Kidney (tissue), 14 donors: Measurements from ENCODE around the gene TRAPPC4. TPM values are rescaled to one million over a fixed set of nuclear protein-coding genes. Genes with fewer than 3 reads are reported as not detected.

ENCODE experiments used
- DNase-seq, 5 donors: peaks; one replicate each; pipeline ENCODE4 v3.0.0-alpha.2; 2013 to 2020
- FAIRE-seq: peaks from 2 replicates; lab custom pipeline; 2012; peaks lifted over from hg19 to GRCh38; lab: Jason Lieb, UNC
- H3K27ac ChIP-seq, 2 donors: one replicate each; pipeline ENCODE4 v1.7.0; 2013; ENCODE audit warnings: low read depth in 2 of 2, low read length in 2 of 2, inconsistent platforms in 1 of 2
- H3K27me3 ChIP-seq: one replicate; pipeline ENCODE4 v1.7.1; 2013; ENCODE audit warnings: low read length, inconsistent platforms; ENCODE audit not compliant: control insufficient read depth, insufficient read depth
- H3K36me3 ChIP-seq, 3 donors: one replicate each; pipeline versions ENCODE4 v1.7.0 to v1.7.1; 2013; ENCODE audit warnings: low read length in 3 of 3, control low read depth in 1 of 3, inconsistent platforms in 1 of 3; ENCODE audit not compliant: insufficient read depth in 3 of 3, control insufficient read depth in 2 of 3
- H3K4me1 ChIP-seq, 3 donors: one replicate each; pipeline versions ENCODE4 v1.7.0 to v1.7.1; 2013; ENCODE audit warnings: low read length in 3 of 3, inconsistent platforms in 1 of 3, low read depth in 1 of 3; ENCODE audit not compliant: control insufficient read depth in 2 of 3, insufficient read depth in 2 of 3
- H3K4me3 ChIP-seq, 3 donors: one replicate each; pipeline versions ENCODE4 v1.7.0 to v1.8.1; 2013; ENCODE audit warnings: low read length in 3 of 3, control low read depth in 1 of 3, inconsistent platforms in 1 of 3
- H3K9ac ChIP-seq, 3 donors: one replicate each; pipeline versions ENCODE4 v1.7.0 to v1.7.1; 2013; ENCODE audit warnings: low read length in 3 of 3, control low read depth in 1 of 3, inconsistent platforms in 1 of 3
- H3K9me3 ChIP-seq, 3 donors: one replicate each; pipeline versions ENCODE4 v1.7.0 to v1.7.1; 2013; ENCODE audit warnings: low read length in 3 of 3, control low read depth in 1 of 3, inconsistent platforms in 1 of 3; ENCODE audit not compliant: control insufficient read depth in 2 of 3, insufficient read depth in 1 of 3
- intact Hi-C: fragments of 100-400 bp; cut with DNase I; formaldehyde crosslinking; loops from one replicate; pipeline ENCODE4 v1.11.1; 2022
- polyA plus RNA-seq: library from polyadenylated mRNA; stranded (reverse); fragments of 350-450 nt; fragmentation: Illumina TruSeq; extraction: RNeasy Lipid Tissue Mini Kit (QIAGEN cat#74804); gene quantifications from one replicate; pipeline ENCODE4 v1.2.3, GENCODE V29; 2014; ENCODE audit warnings: low read depth, low replicate concordance; ENCODE audit not compliant: insufficient read depth
- total RNA-seq: library from RNA; stranded (reverse); fragmentation: NEBNext Ultra II Directional; extraction: Animal tissue kit (Norgen Biotek cat#: 25700); gene quantifications from one replicate; pipeline ENCODE4 v1.2.1, GENCODE V29; 2021
- TF ChIP-seq, protein P1 (sequence below): IDR thresholded peaks from 3 replicates; pipeline ENCODE4 v1.5.1; 2012; ENCODE audit warnings: mild to moderate bottlenecking, moderate library complexity, borderline replicate concordance; ENCODE audit not compliant: insufficient read depth; ENCODE audit errors: extremely low read depth
- donor health status: control.
- donor health status: control.
- donor health status: control.
- donor health status: control.
- donor health status: control.
- donor health status: DM: yes; HTN: yes; CAD: no.
- donor health status: Normal renal cell carcinoma (clear cell type).

The TRAPPC4 gene
- total and polyA plus RNA-seq, 2 donors from 2014 or later: 82.6 to 136 TPM

DNA sequence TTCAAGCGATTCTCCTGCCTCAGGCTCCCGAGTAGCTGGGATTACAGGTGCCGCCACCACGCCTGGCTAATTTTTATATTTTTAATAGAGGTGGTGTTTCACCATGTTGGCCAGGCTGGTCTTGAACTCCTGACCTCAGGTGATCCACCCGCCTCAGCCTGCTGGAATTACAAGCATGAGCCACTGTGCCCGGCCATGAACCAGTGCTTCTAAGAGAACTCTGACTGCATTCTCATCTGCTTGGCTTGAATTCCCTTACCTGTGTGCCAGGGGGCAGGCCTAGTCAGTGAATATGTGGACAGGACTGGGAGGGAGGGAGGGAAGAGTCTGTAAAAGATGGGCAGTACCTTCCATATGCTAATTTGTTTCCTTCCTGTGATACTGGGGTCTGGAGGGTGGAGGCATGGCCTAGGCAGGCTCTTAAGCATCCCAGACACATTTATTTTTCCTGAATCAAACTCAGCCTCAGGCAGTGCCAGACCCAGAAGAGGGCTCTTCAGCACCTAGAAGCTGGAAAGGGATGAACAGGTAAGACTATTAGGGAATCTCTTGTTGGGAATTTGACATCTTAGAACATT lies 7.0 kb upstream of the TRAPPC4 start:
- Histone ChIP-seq H3K36me3 (peaks cover 7 to 26% (median 24%) of the 10 kb centered on the region in 3 donors), H3K9ac (no peak overlapping the region)
- no peak for FAIRE-seq

DNA sequence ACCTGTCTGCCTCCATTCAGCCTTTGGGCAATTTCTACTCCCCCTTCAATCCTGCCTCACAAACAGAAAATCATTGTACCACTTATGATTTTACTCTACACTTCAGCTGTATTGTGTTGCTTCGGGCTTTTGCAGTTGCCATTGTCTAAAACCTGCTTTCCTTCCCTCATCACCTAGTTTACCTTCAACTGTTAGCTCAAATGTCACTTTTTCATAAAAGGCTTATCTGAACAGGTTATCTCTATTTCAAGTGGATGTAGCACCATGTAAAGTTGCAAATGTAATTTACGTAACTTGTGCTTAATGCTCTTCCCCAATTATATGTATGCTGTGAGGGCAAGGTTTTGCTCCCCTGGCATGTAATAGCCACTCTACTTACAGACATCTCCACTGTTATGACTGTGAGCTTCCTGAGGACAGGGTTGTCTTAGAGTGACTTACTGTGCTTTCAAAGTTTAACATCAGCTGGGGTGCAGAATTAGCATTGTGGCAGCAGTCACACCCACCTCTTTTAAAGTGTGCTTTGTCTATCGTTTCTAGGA lies 5.9 kb upstream of the TRAPPC4 start:
- Histone ChIP-seq H3K9me3 (no peaks in the 10 kb centered on the region), H3K27ac (no peak overlapping the region), H3K36me3 (peaks cover 7 to 28% (median 24%) of the 10 kb centered on the region in 3 donors), H3K9ac (no peak overlapping the region), H3K4me3 (no peak overlapping the region), H3K4me1 (peaks cover 0 to 8% (median 0%) of the 10 kb centered on the region in 3 donors), H3K27me3 (no peaks in the 10 kb centered on the region)
- intact Hi-C loops: no loop called here
- TF ChIP-seq, protein P1, sequence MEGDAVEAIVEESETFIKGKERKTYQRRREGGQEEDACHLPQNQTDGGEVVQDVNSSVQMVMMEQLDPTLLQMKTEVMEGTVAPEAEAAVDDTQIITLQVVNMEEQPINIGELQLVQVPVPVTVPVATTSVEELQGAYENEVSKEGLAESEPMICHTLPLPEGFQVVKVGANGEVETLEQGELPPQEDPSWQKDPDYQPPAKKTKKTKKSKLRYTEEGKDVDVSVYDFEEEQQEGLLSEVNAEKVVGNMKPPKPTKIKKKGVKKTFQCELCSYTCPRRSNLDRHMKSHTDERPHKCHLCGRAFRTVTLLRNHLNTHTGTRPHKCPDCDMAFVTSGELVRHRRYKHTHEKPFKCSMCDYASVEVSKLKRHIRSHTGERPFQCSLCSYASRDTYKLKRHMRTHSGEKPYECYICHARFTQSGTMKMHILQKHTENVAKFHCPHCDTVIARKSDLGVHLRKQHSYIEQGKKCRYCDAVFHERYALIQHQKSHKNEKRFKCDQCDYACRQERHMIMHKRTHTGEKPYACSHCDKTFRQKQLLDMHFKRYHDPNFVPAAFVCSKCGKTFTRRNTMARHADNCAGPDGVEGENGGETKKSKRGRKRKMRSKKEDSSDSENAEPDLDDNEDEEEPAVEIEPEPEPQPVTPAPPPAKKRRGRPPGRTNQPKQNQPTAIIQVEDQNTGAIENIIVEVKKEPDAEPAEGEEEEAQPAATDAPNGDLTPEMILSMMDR: no peak
- DNase-seq (no peak), FAIRE-seq (no peak)

More for the DNA sequence above, 7.0 kb upstream of the TRAPPC4 start:
- no peaks in the 10 kb centered on the region for H3K9me3 ChIP-seq
- no peak overlapping the region for H3K4me3 ChIP-seq
- intact Hi-C loops: no loop called here
- no peaks in the 10 kb centered on the region for H3K27me3 ChIP-seq
- no peak overlapping the region for H3K27ac ChIP-seq
- H3K4me1 ChIP-seq: peaks cover 0 to 2% (median 0%) of the 10 kb centered on the region in 3 donors
- TF ChIP-seq, protein P1: no peak
- DNase-seq: no peak

DNA sequence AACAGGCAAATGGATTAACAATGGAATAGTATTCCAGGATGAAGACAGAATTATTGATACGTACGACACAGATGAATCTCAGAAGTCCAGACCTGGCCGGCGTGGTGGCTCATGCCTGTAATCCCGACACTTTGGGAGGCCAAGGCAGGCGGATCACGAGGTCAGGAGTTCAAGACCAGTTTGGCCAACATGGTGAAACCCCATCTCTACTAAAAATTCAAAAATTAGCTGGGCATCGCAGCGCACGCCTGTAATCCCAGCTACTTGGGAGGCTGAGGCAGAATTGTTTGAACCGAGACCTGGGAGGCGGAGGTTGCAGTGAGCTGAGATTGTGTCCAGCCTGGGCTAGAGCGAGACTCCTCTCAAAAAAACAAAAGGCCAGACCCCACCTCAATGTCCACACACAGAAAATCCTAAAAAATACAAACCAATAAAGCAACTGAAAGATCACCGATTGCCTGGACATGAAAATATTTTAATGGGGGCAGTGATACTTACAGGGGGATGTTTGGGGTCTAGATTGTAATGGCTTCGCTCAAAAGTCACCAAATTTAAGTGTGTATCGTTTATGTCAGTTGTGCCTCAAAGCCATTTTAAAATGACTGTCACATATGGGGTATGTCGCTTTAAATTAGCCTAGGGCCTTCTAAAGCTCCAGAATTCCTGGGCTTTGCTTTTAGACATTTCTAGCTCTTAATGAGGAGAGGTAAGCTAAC lies 4.2 kb upstream of the TRAPPC4 start:
- DNase-seq: no peak
- TF ChIP-seq, protein P1: no peak
- FAIRE-seq: no peak

More for the DNA sequence above, 4.2 kb upstream of the TRAPPC4 start:
- intact Hi-C loops: no loop called here
- Histone ChIP-seq H3K27ac (no peak overlapping the region), H3K9ac (no peak overlapping the region), H3K4me1 (peaks cover 0 to 8% (median 0%) of the 10 kb centered on the region in 3 donors), H3K27me3 (no peaks in the 10 kb centered on the region), H3K4me3 (no peak overlapping the region), H3K9me3 (no peaks in the 10 kb centered on the region), H3K36me3 (peaks cover 7 to 28% (median 21%) of the 10 kb centered on the region in 3 donors)
